Kidney (tissue), 14 donors: ENCODE data around the gene ADAMTS14. TPM values are rescaled to one million over a fixed set of nuclear protein-coding genes. Genes with fewer than 3 reads are reported as not detected.

Experiments
- DNase-seq, 5 donors: peaks; one replicate each; pipeline ENCODE4 v3.0.0-alpha.2; 2013 to 2020
- FAIRE-seq: peaks from 2 replicates; lab custom pipeline; 2012; peaks lifted over from hg19 to GRCh38; lab: Jason Lieb, UNC
- H3K27ac ChIP-seq, 2 donors: one replicate each; pipeline ENCODE4 v1.7.0; 2013; ENCODE audit warnings: low read depth in 2 of 2, low read length in 2 of 2, inconsistent platforms in 1 of 2
- H3K27me3 ChIP-seq: one replicate; pipeline ENCODE4 v1.7.1; 2013; ENCODE audit warnings: low read length, inconsistent platforms; ENCODE audit not compliant: control insufficient read depth, insufficient read depth
- H3K36me3 ChIP-seq, 3 donors: one replicate each; pipeline versions ENCODE4 v1.7.0 to v1.7.1; 2013; ENCODE audit warnings: low read length in 3 of 3, control low read depth in 1 of 3, inconsistent platforms in 1 of 3; ENCODE audit not compliant: insufficient read depth in 3 of 3, control insufficient read depth in 2 of 3
- H3K4me1 ChIP-seq, 3 donors: one replicate each; pipeline versions ENCODE4 v1.7.0 to v1.7.1; 2013; ENCODE audit warnings: low read length in 3 of 3, inconsistent platforms in 1 of 3, low read depth in 1 of 3; ENCODE audit not compliant: control insufficient read depth in 2 of 3, insufficient read depth in 2 of 3
- H3K4me3 ChIP-seq, 3 donors: one replicate each; pipeline versions ENCODE4 v1.7.0 to v1.8.1; 2013; ENCODE audit warnings: low read length in 3 of 3, control low read depth in 1 of 3, inconsistent platforms in 1 of 3
- H3K9ac ChIP-seq, 3 donors: one replicate each; pipeline versions ENCODE4 v1.7.0 to v1.7.1; 2013; ENCODE audit warnings: low read length in 3 of 3, control low read depth in 1 of 3, inconsistent platforms in 1 of 3
- H3K9me3 ChIP-seq, 3 donors: one replicate each; pipeline versions ENCODE4 v1.7.0 to v1.7.1; 2013; ENCODE audit warnings: low read length in 3 of 3, control low read depth in 1 of 3, inconsistent platforms in 1 of 3; ENCODE audit not compliant: control insufficient read depth in 2 of 3, insufficient read depth in 1 of 3
- intact Hi-C: fragments of 100-400 bp; cut with DNase I; formaldehyde crosslinking; loops from one replicate; pipeline ENCODE4 v1.11.1; 2022
- polyA plus RNA-seq: library from polyadenylated mRNA; stranded (reverse); fragments of 350-450 nt; fragmentation: Illumina TruSeq; extraction: RNeasy Lipid Tissue Mini Kit (QIAGEN cat#74804); gene quantifications from one replicate; pipeline ENCODE4 v1.2.3, GENCODE V29; 2014; ENCODE audit warnings: low read depth, low replicate concordance; ENCODE audit not compliant: insufficient read depth
- total RNA-seq: library from RNA; stranded (reverse); fragmentation: NEBNext Ultra II Directional; extraction: Animal tissue kit (Norgen Biotek cat#: 25700); gene quantifications from one replicate; pipeline ENCODE4 v1.2.1, GENCODE V29; 2021
- TF ChIP-seq, protein P1 (sequence below): IDR thresholded peaks from 3 replicates; pipeline ENCODE4 v1.5.1; 2012; ENCODE audit warnings: mild to moderate bottlenecking, moderate library complexity, borderline replicate concordance; ENCODE audit not compliant: insufficient read depth; ENCODE audit errors: extremely low read depth
- donor health status: control.
- donor health status: control.
- donor health status: control.
- donor health status: control.
- donor health status: control.
- donor health status: DM: yes; HTN: yes; CAD: no.
- donor health status: Normal renal cell carcinoma (clear cell type).

Gene ADAMTS14
- total and polyA plus RNA-seq, 2 donors from 2014 or later: 0.47 TPM; not detected in 1

- no peak overlapping the region for H3K4me3 ChIP-seq
- no peak for FAIRE-seq
- TF ChIP-seq, protein P1, sequence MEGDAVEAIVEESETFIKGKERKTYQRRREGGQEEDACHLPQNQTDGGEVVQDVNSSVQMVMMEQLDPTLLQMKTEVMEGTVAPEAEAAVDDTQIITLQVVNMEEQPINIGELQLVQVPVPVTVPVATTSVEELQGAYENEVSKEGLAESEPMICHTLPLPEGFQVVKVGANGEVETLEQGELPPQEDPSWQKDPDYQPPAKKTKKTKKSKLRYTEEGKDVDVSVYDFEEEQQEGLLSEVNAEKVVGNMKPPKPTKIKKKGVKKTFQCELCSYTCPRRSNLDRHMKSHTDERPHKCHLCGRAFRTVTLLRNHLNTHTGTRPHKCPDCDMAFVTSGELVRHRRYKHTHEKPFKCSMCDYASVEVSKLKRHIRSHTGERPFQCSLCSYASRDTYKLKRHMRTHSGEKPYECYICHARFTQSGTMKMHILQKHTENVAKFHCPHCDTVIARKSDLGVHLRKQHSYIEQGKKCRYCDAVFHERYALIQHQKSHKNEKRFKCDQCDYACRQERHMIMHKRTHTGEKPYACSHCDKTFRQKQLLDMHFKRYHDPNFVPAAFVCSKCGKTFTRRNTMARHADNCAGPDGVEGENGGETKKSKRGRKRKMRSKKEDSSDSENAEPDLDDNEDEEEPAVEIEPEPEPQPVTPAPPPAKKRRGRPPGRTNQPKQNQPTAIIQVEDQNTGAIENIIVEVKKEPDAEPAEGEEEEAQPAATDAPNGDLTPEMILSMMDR: no peak
- no peaks in the 10 kb centered on the region for H3K36me3 ChIP-seq
- intact Hi-C loops: no loop called here
- H3K4me1 ChIP-seq: no peaks in the 10 kb centered on the region
- H3K9ac ChIP-seq: no peak overlapping the region
- no peak for DNase-seq
- no peaks in the 10 kb centered on the region for H3K9me3 ChIP-seq
- H3K27ac ChIP-seq: no peak overlapping the region
- H3K27me3 ChIP-seq: no peaks in the 10 kb centered on the region
Measured at GRCh38 chr10:70689661-70690060, 17.4 kb downstream of the ADAMTS14 start.

DNA sequence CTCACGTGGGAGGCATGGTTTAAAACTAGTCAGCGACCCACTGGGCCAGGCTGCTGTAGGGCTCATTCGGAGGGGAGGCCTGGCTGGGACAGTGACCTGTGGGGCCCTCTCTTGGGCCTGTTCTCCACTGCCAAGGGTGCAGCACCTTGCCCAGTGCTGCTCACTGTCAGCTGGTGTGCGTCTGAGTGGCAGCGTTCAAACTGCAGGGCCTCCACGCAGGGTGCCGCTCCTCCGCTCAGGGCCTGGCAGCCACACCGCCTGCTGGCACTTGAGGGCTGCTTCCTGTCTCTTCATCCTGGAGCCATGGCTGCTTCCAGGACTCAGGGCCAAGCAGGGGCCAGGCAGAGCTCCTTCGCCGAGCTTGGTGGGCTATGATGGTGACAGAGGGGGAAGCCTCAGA, 18.3 kb downstream of the ADAMTS14 start:
- no peaks in the 10 kb centered on the region for H3K36me3 ChIP-seq
- no peaks in the 10 kb centered on the region for H3K27me3 ChIP-seq
- FAIRE-seq: no peak
- no peak overlapping the region for H3K27ac ChIP-seq
- no peak overlapping the region for H3K9ac ChIP-seq
- TF ChIP-seq, protein P1: no peak
- no peaks in the 10 kb centered on the region for H3K9me3 ChIP-seq
- H3K4me1 ChIP-seq: no peaks in the 10 kb centered on the region
- no peak overlapping the region for H3K4me3 ChIP-seq
- intact Hi-C loops: no loop called here
- no peak for DNase-seq

- H3K4me3 ChIP-seq: no peak overlapping the region
- no peaks in the 10 kb centered on the region for H3K36me3 ChIP-seq
- no peaks in the 10 kb centered on the region for H3K4me1 ChIP-seq
- no peaks in the 10 kb centered on the region for H3K9me3 ChIP-seq
- TF ChIP-seq, protein P1: no peak
- H3K9ac ChIP-seq: no peak overlapping the region
- H3K27ac ChIP-seq: no peak overlapping the region
- H3K27me3 ChIP-seq: no peaks in the 10 kb centered on the region
- FAIRE-seq (no peak), DNase-seq (no peak)
- intact Hi-C loops: no loop called here
Measured at GRCh38 chr10:70691611-70692010, 19.3 kb downstream of the ADAMTS14 start.

GRCh38 chr10:70692043-70692603, 19.8 kb downstream of the ADAMTS14 start:
- H3K27me3 ChIP-seq: no peaks in the 10 kb centered on the region
- H3K36me3 ChIP-seq: no peaks in the 10 kb centered on the region
- H3K9ac ChIP-seq: no peak overlapping the region
- FAIRE-seq: no peak
- no peaks in the 10 kb centered on the region for H3K4me1 ChIP-seq
- no peaks in the 10 kb centered on the region for H3K9me3 ChIP-seq
- H3K4me3 ChIP-seq: no peak overlapping the region
- TF ChIP-seq, protein P1: no peak
- intact Hi-C loops: no loop called here
- no peak overlapping the region for H3K27ac ChIP-seq
- DNase-seq: no peak
